Keratinocyte (primary cell): ENCODE data around the gene C12orf75. TPM values are rescaled to one million over a fixed set of nuclear protein-coding genes. Genes with fewer than 3 reads are reported as not detected.

Experiments used
- DNase-seq: peaks from one replicate; pipeline ENCODE4 v3.0.0-alpha.2; 2011; ENCODE audit warnings: low read depth, missing footprints, low spot score
- FAIRE-seq: peaks from 2 replicates; lab custom pipeline; 2011; peaks lifted over from hg19 to GRCh38; lab: Jason Lieb, UNC
- H2AFZ ChIP-seq: 2 replicates; pipeline ENCODE4 v1.6.0; 2012; ENCODE audit warnings: low read length, control low read depth, inconsistent platforms; ENCODE audit not compliant: control insufficient read depth
- H3K27ac ChIP-seq: 2 replicates; pipeline ENCODE4 v1.5.1; 2011; ENCODE audit warnings: low read length; ENCODE audit not compliant: control insufficient read depth, insufficient read depth
- H3K27me3 ChIP-seq: 3 replicates; pipeline ENCODE4 v1.6.0; 2011; ENCODE audit warnings: low read length; ENCODE audit not compliant: control insufficient read depth, insufficient read depth; ENCODE audit errors: extremely low read depth
- H3K36me3 ChIP-seq, 2 experiments: 2 replicates in 1 of 2; 3 replicates in 1 of 2; pipeline ENCODE4 v1.5.1; 2011; ENCODE audit warnings: low read length in 2 of 2, mild to moderate bottlenecking in 1 of 2; ENCODE audit not compliant: control insufficient read depth in 2 of 2, insufficient read depth in 2 of 2; ENCODE audit errors: extremely low read depth in 1 of 2
- H3K4me1 ChIP-seq: 3 replicates; pipeline ENCODE4 v1.5.1; 2011; ENCODE audit warnings: low read length; ENCODE audit not compliant: control insufficient read depth, insufficient read depth; ENCODE audit errors: extremely low read depth
- H3K4me2 ChIP-seq: 3 replicates; pipeline ENCODE4 v1.6.0; 2011; ENCODE audit warnings: low read depth, low read length; ENCODE audit not compliant: control insufficient read depth, insufficient read depth; ENCODE audit errors: extremely low read depth
- H3K4me3 ChIP-seq, 3 experiments: fragments of 200-600 bp in 1 of 3; sonication (generic) in 1 of 3; 2 replicates in 2 of 3; 3 replicates in 1 of 3; pipeline ENCODE4 v1.5.1; 2011 to 2016; ENCODE audit warnings: low read length in 3 of 3, mild to moderate bottlenecking in 3 of 3, control low read depth in 2 of 3, inconsistent platforms in 1 of 3, low read depth in 1 of 3, mixed read lengths in 1 of 3, mixed run types in 1 of 3, moderate library complexity in 1 of 3; ENCODE audit not compliant: control insufficient read depth in 2 of 3, insufficient read depth in 2 of 3; ENCODE audit errors: extremely low read depth in 1 of 3
- H3K79me2 ChIP-seq: 2 replicates; pipeline ENCODE4 v1.6.0; 2012; ENCODE audit warnings: low read length; ENCODE audit not compliant: control insufficient read depth, insufficient read depth
- H3K9ac ChIP-seq: 3 replicates; pipeline ENCODE4 v1.6.0; 2011; ENCODE audit warnings: low read length; ENCODE audit not compliant: control insufficient read depth, insufficient read depth; ENCODE audit errors: extremely low read depth
- H3K9me1 ChIP-seq: 3 replicates; pipeline ENCODE4 v1.6.0; 2011; ENCODE audit warnings: low read length; ENCODE audit not compliant: control insufficient read depth, insufficient read depth; ENCODE audit errors: extremely low read depth
- H3K9me3 ChIP-seq: 2 replicates; pipeline ENCODE4 v1.5.1; 2012; ENCODE audit warnings: low read depth, low read length; ENCODE audit not compliant: control insufficient read depth
- H4K20me1 ChIP-seq: 3 replicates; pipeline ENCODE4 v1.6.0; 2011; ENCODE audit warnings: low read length; ENCODE audit not compliant: control insufficient read depth, insufficient read depth; ENCODE audit errors: extremely low read depth
- EZH2 ChIP-seq: IDR thresholded peaks from one replicate; pipeline ENCODE4 v1.6.1; 2012; ENCODE audit warnings: inconsistent platforms, mild to moderate bottlenecking, low read length, moderate library complexity
- dilution Hi-C: fragments of 300-500 bp; cut with MboI; formaldehyde crosslinking; loops from one replicate; pipeline ENCODE4 v1.7.0; 2020; ENCODE audit warnings: low sequenced_read_pairs; ENCODE audit not compliant: extremely low pct_ligation_motif_present
- polyA minus RNA-seq, 3 experiments: library from RNA; depleted of rRNA, polyadenylated mRNA; stranded (reverse); fragments of >200 nt; gene quantifications; 1 replicate in 1 of 3; 2 replicates in 1 of 3; 3 replicates in 1 of 3; pipeline ENCODE4 v1.2.3, GENCODE V29; 2011
- polyA plus RNA-seq, 5 experiments: library from polyadenylated mRNA; depleted of rRNA in 3 of 5; stranded (reverse) in 3 of 5; stranded (forward) in 1 of 5; unstranded in 1 of 5; fragments of >200 nt; gene quantifications; 1 replicate in 1 of 5; 2 replicates in 3 of 5; 3 replicates in 1 of 5; pipeline versions ENCODE4 v1.2.1 to v1.2.3, GENCODE V29; 2011 to 2012; ENCODE audit warnings: missing spikeins in 2 of 5, low read depth in 1 of 5, low replicate concordance in 1 of 5
- TF ChIP-seq, protein P1 (sequence below), 3 experiments: IDR thresholded peaks in 1 of 3; conservative IDR thresholded peaks in 1 of 3; optimal IDR thresholded peaks in 1 of 3; 2 replicates in 2 of 3; 3 replicates in 1 of 3; pipeline versions ENCODE3 to v1.5.1; 2011; ENCODE audit warnings: low read length in 3 of 3, mild to moderate bottlenecking in 3 of 3, moderate library complexity in 2 of 3, control low read depth in 1 of 3, inconsistent platforms in 1 of 3; ENCODE audit not compliant: insufficient read depth in 2 of 3; ENCODE audit errors: extremely low read depth in 1 of 3

The C12orf75 gene
- polyA plus RNA-seq = 114 to 160 TPM (median 123 TPM) in 3 replicates
- polyA plus RNA-seq (2011; ENCODE audit: low read depth) = 16.9 TPM
- polyA plus RNA-seq (2011; cell fraction: cytosol; rRNA removed) = 159 and 285 TPM in 2 replicates
- 40.4 and 50.7 TPM in 2 replicates for polyA plus RNA-seq (2011; cell fraction: nucleus; rRNA removed)
- 33.3 and 120 TPM in 2 replicates for polyA plus RNA-seq (2012; ENCODE audit: low replicate concordance)
- 6.0 to 46.7 TPM (median 32.0 TPM) in 3 replicates for polyA minus RNA-seq
- polyA minus RNA-seq (2011; cell fraction: cytosol; rRNA and poly(A)+ RNA removed) = 82.7 TPM
- 12.0 and 18.7 TPM in 2 replicates for polyA minus RNA-seq (2011; cell fraction: nucleus; rRNA and poly(A)+ RNA removed)

DNA sequence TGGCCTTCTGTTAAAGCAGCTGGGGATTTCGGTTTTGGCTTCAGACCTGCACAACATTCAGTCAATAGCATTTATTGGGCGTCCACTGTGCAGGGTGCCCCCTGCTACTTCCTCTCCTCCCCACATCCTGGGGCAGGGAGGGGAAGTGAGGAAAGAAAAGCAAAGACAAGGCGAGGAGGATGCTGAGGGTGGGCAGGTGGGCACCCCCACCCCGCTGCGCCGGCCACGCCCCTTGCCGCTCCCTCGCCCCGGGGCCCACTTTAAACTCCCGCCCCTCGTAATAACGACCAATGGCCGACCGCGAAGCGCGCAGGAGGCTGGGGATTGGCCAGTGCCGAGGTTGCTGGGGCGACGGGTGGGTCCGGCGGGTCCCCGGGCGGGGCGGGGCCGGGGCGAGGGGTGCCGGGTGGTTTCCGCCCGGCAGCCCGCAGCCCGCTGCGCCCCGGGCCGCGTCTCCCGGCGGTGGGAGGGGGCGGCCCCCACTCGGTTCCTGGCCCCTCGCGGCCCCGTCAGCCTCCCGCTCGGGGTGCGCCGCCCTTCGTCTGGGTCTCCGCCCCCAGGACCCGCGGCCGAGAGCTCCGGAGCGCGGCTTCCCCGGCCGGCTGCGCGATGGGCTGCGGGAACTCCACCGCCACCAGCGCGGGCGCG, at the start of gene C12orf75:
Gene C12orf75 (plus strand): TSS at position 409 of the 648 bp plus-strand sequence. CDS start 201 bp downstream, at position 610.
- no peak for FAIRE-seq
- H3K79me2 ChIP-seq = peaks cover 31% of the 10 kb centered on the region
- no peak for TF ChIP-seq EZH2
- TF ChIP-seq, protein P1, sequence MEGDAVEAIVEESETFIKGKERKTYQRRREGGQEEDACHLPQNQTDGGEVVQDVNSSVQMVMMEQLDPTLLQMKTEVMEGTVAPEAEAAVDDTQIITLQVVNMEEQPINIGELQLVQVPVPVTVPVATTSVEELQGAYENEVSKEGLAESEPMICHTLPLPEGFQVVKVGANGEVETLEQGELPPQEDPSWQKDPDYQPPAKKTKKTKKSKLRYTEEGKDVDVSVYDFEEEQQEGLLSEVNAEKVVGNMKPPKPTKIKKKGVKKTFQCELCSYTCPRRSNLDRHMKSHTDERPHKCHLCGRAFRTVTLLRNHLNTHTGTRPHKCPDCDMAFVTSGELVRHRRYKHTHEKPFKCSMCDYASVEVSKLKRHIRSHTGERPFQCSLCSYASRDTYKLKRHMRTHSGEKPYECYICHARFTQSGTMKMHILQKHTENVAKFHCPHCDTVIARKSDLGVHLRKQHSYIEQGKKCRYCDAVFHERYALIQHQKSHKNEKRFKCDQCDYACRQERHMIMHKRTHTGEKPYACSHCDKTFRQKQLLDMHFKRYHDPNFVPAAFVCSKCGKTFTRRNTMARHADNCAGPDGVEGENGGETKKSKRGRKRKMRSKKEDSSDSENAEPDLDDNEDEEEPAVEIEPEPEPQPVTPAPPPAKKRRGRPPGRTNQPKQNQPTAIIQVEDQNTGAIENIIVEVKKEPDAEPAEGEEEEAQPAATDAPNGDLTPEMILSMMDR (optimal IDR thresholded peaks at IDR 0.05 in 1 of 3, IDR thresholded peaks at IDR 0.05 in 1 of 3, conservative IDR thresholded peaks at IDR 0.05 in 1 of 3; ENCODE audit: extremely low read depth in 1 of 3, insufficient read depth in 2 of 3, low read length in 3 of 3) = no peak
- peak within 1 kb of the TSS; percentile 68 to 82 (median 76) for H3K4me3 ChIP-seq
- peak within 1 kb of the TSS; percentile 43 for H2AFZ ChIP-seq
- H3K27me3 ChIP-seq = no peaks in the 10 kb centered on the region
- H4K20me1 ChIP-seq = no peaks in the 10 kb centered on the region
- dilution Hi-C loops = no loop called here
- H3K9me1 ChIP-seq = no peaks in the 10 kb centered on the region
- H3K4me2 ChIP-seq = peak within 1 kb of the TSS; percentile 97
- H3K4me1 ChIP-seq = peaks cover 43% of the 10 kb centered on the region
- no peaks in the 10 kb centered on the region for H3K9me3 ChIP-seq
- no peak for DNase-seq
- peak within 1 kb of the TSS; percentile 66 for H3K9ac ChIP-seq
- no peaks in the 10 kb centered on the region for H3K36me3 ChIP-seq
- peak within 1 kb of the TSS; percentile 64 for H3K27ac ChIP-seq

DNA sequence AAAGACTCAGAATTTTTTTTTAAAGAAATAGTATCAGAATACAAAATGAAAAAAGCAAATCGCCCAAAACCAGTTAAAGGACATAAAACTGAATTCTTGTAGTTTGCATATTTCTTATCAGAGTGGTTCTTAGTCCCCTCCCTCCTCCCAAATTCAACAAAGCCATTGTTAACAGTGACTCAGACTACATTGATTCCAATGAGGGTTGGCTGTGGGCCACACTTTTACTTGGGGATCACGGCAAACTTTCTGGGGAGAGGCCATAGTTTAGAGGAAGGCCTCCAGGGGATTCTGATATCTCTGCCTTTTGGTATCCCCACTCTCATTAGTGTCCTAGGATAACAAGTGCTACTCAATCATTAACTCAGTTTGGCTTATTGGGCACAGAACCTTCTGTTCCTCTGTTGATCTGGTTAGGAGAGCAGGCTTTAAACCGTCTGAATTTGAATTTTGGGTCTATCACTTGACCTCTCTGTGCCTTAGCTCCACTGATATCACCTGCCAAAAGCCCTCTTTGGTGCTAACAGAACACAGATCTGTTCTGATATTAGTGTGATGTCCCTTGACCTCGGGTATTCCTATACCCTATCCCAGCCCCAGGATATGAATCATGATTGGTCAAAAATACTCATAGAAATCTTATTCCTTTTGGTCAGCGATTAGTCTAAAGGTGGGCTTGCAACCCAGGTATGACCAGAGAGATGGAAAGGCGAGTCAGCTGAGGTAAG, 49.4 kb upstream of the C12orf75 start:
- Histone ChIP-seq H3K36me3 (no peaks in the 10 kb centered on the region), H3K27me3 (no peaks in the 10 kb centered on the region), H3K9me3 (no peaks in the 10 kb centered on the region), H4K20me1 (no peaks in the 10 kb centered on the region), H3K4me3 (no peak overlapping the region), H3K4me2 (no peak overlapping the region), H3K27ac (no peak overlapping the region), H2AFZ (no peak overlapping the region), H3K79me2 (no peaks in the 10 kb centered on the region), H3K4me1 (peaks cover 13% of the 10 kb centered on the region), H3K9me1 (no peaks in the 10 kb centered on the region), H3K9ac (no peak overlapping the region)
- FAIRE-seq (peak; percentile 53), DNase-seq (no peak)
- TF ChIP-seq, protein P1 (optimal IDR thresholded peaks at IDR 0.05 in 1 of 3, IDR thresholded peaks at IDR 0.05 in 1 of 3, conservative IDR thresholded peaks at IDR 0.05 in 1 of 3; ENCODE audit: extremely low read depth in 1 of 3, insufficient read depth in 2 of 3, low read length in 3 of 3) = no peak
- TF ChIP-seq EZH2 = no peak
- dilution Hi-C loops = no loop called here
